Measurements from ENCODE around the gene GLYATL3. TPM values are rescaled to one million over a fixed set of nuclear protein-coding genes. Genes with fewer than 3 reads are reported as not detected.

Gene GLYATL3
- total RNA-seq, 2 experiments from 2014 or later, result not detected

- H3K27ac Mint-ChIP-seq, result no peak overlapping the region
- no peak for DNase-seq
- CTCF ChIA-PET, result interaction anchor here (2.7 kb wide), 1 partner anchor 8 kb away, joined by 7 read pairs; no protein-coding TSS in a partner anchor
Measured at GRCh38 chr6:49513153-49513989, 13.6 kb downstream of the GLYATL3 start.

GRCh38 chr6:49514571-49515484 lies 15.1 kb downstream of the GLYATL3 start:
- ChIA-PET POLR2A (no interaction called here), CTCF (interaction anchor here (0.6 kb wide), 1 partner anchor 43 kb away, joined by 3 read pairs; no protein-coding TSS in a partner anchor)
- H3K4me1 Mint-ChIP-seq (ENCODE audit: low read depth), result no peaks in the 10 kb centered on the region
- no peaks in the 10 kb centered on the region for H3K36me3 Mint-ChIP-seq (ENCODE audit: low read depth)
- no peak for DNase-seq
- Histone ChIP-seq H3K4me1 (ENCODE audit: insufficient read depth, low read length) (no peaks in the 10 kb centered on the region), H3K9me3 (ENCODE audit: control insufficient read depth in 1 of 2, insufficient read depth in 1 of 2, low read length in 2 of 2) (no peaks in the 10 kb centered on the region), H3K27ac (ENCODE audit: low read depth in 1 of 2, low read length in 2 of 2) (no peak overlapping the region), H3K36me3 (ENCODE audit: insufficient read depth, low read length) (no peaks in the 10 kb centered on the region), H3K27me3 (ENCODE audit: control insufficient read depth in 1 of 2, insufficient read depth in 2 of 2, low read length in 2 of 2) (no peaks in the 10 kb centered on the region), H3K4me3 (ENCODE audit: low read length) (no peak overlapping the region)
- peaks cover 25% of the 10 kb centered on the region for H3K27me3 Mint-ChIP-seq
- no peak overlapping the region for H3K4me3 Mint-ChIP-seq
- H3K9me3 Mint-ChIP-seq, result no peaks in the 10 kb centered on the region
- no peak for TF ChIP-seq CTCF (IDR thresholded peaks at IDR 0.05)
- H3K27ac Mint-ChIP-seq, result no peak overlapping the region
- ATAC-seq (ENCODE audit: poor library complexity), result no peak
- intact Hi-C loops (cut with DNase I, micrococcal nuclease), result no loop called here

More at GRCh38 chr6:49513153-49513989, 13.6 kb downstream of the GLYATL3 start:
- ATAC-seq (ENCODE audit: poor library complexity), result no peak
- no peaks in the 10 kb centered on the region for H3K9me3 Mint-ChIP-seq
- no peak overlapping the region for H3K4me3 Mint-ChIP-seq
- peaks cover 0 to under 1% of the 10 kb centered on the region in 2 experiments for H3K27me3 ChIP-seq (ENCODE audit: control insufficient read depth in 1 of 2, insufficient read depth in 2 of 2, low read length in 2 of 2)
- intact Hi-C loops (cut with DNase I, micrococcal nuclease), result no loop called here
- no peak overlapping the region for H3K4me3 ChIP-seq (ENCODE audit: low read length)
- peaks cover 31% of the 10 kb centered on the region for H3K27me3 Mint-ChIP-seq
- no peaks in the 10 kb centered on the region for H3K4me1 Mint-ChIP-seq (ENCODE audit: low read depth)
- H3K36me3 Mint-ChIP-seq (ENCODE audit: low read depth), result no peaks in the 10 kb centered on the region
- H3K9me3 ChIP-seq (ENCODE audit: control insufficient read depth in 1 of 2, insufficient read depth in 1 of 2, low read length in 2 of 2), result no peaks in the 10 kb centered on the region
- no peak for TF ChIP-seq CTCF (IDR thresholded peaks at IDR 0.05)
- no peaks in the 10 kb centered on the region for H3K4me1 ChIP-seq (ENCODE audit: insufficient read depth, low read length)
- POLR2A ChIA-PET, result no interaction called here
- no peaks in the 10 kb centered on the region for H3K36me3 ChIP-seq (ENCODE audit: insufficient read depth, low read length)
- H3K27ac ChIP-seq (ENCODE audit: low read depth in 1 of 2, low read length in 2 of 2), result no peak overlapping the region

- Mint-ChIP-seq H3K27me3 (peaks cover 25% of the 10 kb centered on the region), H3K9me3 (no peaks in the 10 kb centered on the region), H3K4me1 (ENCODE audit: low read depth) (no peaks in the 10 kb centered on the region), H3K36me3 (ENCODE audit: low read depth) (no peaks in the 10 kb centered on the region), H3K4me3 (no peak overlapping the region), H3K27ac (no peak overlapping the region)
- Histone ChIP-seq H3K9me3 (ENCODE audit: control insufficient read depth in 1 of 2, insufficient read depth in 1 of 2, low read length in 2 of 2) (no peaks in the 10 kb centered on the region), H3K36me3 (ENCODE audit: insufficient read depth, low read length) (no peaks in the 10 kb centered on the region), H3K4me3 (ENCODE audit: low read length) (no peak overlapping the region), H3K4me1 (ENCODE audit: insufficient read depth, low read length) (no peaks in the 10 kb centered on the region), H3K27ac (ENCODE audit: low read depth in 1 of 2, low read length in 2 of 2) (no peak overlapping the region), H3K27me3 (ENCODE audit: control insufficient read depth in 1 of 2, insufficient read depth in 2 of 2, low read length in 2 of 2) (no peaks in the 10 kb centered on the region)
- intact Hi-C loops (cut with DNase I, micrococcal nuclease), result no loop called here
- POLR2A ChIA-PET, result no interaction called here
- no peak for TF ChIP-seq CTCF (IDR thresholded peaks at IDR 0.05)
- CTCF ChIA-PET, result no interaction called here
- no peak for DNase-seq
- no peak for ATAC-seq (ENCODE audit: poor library complexity)
Measured at GRCh38 chr6:49515485-49516146, 15.9 kb downstream of the GLYATL3 start.

All from CD4-positive, alpha-beta T cell (primary cell).